ENCODE results near the gene NOP14.
"Not testable (repeated sequence)": the region's sequence is repeated elsewhere in the genome, so short reads cannot be mapped to it uniquely, and the experiment has no call there.

- TF ChIP-seq CTCF, POLR2A (IDR thresholded peaks at IDR 0.05): not testable (repeated sequence)
Observed at GRCh38 chr4:2945619-2946604, 17.3 kb downstream of the NOP14 start.
